Activated T-helper 2 cell treated with anti-CD3 and anti-CD28 coated beads, Interferon-gamma antibody, Interleukin-2, Interleukin-4, amounts not matched to agents 10 μg/mL and 5 μg/mL and 100 μg/mL, durations not matched to agents 14 hours and 24 hours and 36 hours (primary cell): ENCODE results near the gene FOXC2. TPM values are rescaled to one million over a fixed set of nuclear protein-coding genes. Genes with fewer than 3 reads are reported as not detected.
"Not testable (repeated sequence)": the region's sequence is repeated elsewhere in the genome, so short reads cannot be mapped to it uniquely, and the experiment has no call there.

Source experiments
- DNase-seq: peaks from one replicate; pipeline ENCODE4 v3.0.0; 2021; ENCODE audit warnings: low spot score
- H3K27ac Mint-ChIP-seq: one replicate; pipeline ENCODE4 v1.8.0; 2021; ENCODE audit warnings: mixed read lengths
- H3K27me3 Mint-ChIP-seq: one replicate; pipeline ENCODE4 v1.8.0; 2021; ENCODE audit warnings: low read depth, mixed read lengths
- H3K36me3 Mint-ChIP-seq: one replicate; pipeline ENCODE4 v1.8.0; 2021; ENCODE audit warnings: low read depth, mixed read lengths
- H3K4me1 Mint-ChIP-seq: one replicate; pipeline ENCODE4 v1.8.0; 2021; ENCODE audit warnings: low read depth, mixed read lengths
- H3K4me3 Mint-ChIP-seq: one replicate; pipeline ENCODE4 v1.8.0; 2021; ENCODE audit warnings: low read depth, mild to moderate bottlenecking, moderate library complexity, mixed read lengths
- H3K9me3 Mint-ChIP-seq: one replicate; pipeline ENCODE4 v1.8.0; 2021; ENCODE audit warnings: mixed read lengths
- intact Hi-C: fragments of 100-400 bp; cut with micrococcal nuclease; formaldehyde crosslinking; loops from one replicate; pipeline ENCODE4 v1.15.1; 2023
- total RNA-seq: library from RNA; stranded (reverse); gene quantifications from 2 replicates; pipeline ENCODE4 v1.2.3, GENCODE V29; 2022

Gene FOXC2
- total RNA-seq, 1 donor from 2014 or later: 0.07 TPM

DNA sequence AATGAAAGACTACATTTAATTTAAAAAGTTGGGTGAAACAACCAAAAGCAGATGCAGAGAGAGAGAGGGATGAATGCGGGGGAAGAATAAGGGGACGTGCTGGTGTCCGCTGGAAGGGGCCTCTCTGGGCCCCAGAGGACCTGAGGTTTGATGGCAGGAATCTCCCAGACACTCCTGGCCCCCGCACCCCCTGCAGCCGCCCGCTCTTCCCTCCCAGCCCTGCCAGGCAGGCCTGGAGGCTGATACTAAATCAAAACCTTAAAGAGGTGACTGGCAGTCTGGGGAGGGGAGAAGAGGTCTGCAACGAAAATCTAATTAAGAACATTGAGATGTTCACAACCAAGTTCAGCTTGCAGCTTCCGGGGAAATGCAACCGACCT, 14.2 kb downstream of the FOXC2 start:
- peaks cover 10% of the 10 kb centered on the region for H3K4me1 Mint-ChIP-seq
- no peak overlapping the region for H3K4me3 Mint-ChIP-seq

DNA sequence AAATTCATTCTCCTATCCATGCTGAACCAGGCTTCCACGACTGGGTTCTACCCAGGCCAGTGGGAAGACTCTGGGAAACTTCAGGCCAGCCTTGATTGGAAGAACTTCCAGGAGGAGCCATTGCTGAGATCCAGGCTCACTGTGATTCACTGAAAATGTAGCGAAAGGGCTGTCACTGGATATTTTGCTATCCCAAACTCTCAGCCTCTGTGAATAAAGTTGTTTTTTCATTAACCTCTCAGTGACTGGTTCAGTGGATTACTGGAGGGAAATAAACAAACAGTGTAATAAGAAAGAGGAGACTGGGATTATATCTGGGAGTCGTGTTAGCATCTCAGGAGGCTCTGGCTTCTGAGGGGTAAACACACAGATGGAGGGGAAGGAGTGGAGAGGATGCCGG, 14.8 kb downstream of the FOXC2 start:
- Mint-ChIP-seq H3K27ac (no peak overlapping the region), H3K9me3 (no peaks in the 10 kb centered on the region), H3K4me1 (peaks cover 6% of the 10 kb centered on the region), H3K27me3 (peaks cover 47% of the 10 kb centered on the region), H3K36me3 (no peaks in the 10 kb centered on the region), H3K4me3 (no peak overlapping the region)
- DNase-seq: no peak
- intact Hi-C loops: no loop called here

More for the DNA sequence above, 14.2 kb downstream of the FOXC2 start:
- intact Hi-C loops: no loop called here
- DNase-seq: no peak
- Mint-ChIP-seq H3K9me3 (no peaks in the 10 kb centered on the region), H3K27me3 (peaks cover 52% of the 10 kb centered on the region), H3K36me3 (no peaks in the 10 kb centered on the region), H3K27ac (no peak overlapping the region)

DNA sequence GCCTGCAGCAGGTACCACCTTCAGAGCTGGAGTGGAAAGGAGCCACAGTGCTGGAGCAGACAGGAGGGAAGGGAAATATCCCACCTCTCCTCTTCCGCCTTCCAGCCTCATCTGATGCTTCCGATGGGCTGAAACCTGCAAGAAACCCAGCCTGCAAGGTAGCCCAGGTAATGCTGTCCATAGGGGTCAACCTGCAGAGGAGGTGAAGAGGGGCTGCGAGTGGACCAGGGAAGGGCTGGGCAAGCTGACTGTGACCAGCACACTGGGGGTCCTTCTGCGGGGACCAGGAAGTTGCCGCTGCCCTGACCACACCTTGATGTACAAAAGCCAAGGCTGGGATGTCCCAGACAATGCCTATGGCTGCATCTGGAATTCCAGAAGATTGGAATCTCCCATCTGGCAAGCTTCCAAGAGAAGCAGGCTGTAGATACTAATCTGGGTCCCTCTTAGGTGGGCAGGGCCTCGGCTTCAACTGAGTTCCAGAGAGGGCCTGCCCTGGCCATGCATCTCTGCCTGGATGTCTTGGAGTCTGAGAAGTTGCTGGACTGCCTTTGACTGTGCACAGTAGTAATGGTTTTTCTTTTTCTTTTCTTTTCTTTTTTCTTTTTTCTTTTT, 17.5 kb downstream of the FOXC2 start:
- intact Hi-C loops: no loop called here
- Mint-ChIP-seq H3K4me1 (no peaks in the 10 kb centered on the region), H3K27me3 (peaks cover 27% of the 10 kb centered on the region), H3K36me3 (no peaks in the 10 kb centered on the region), H3K9me3 (no peaks in the 10 kb centered on the region), H3K4me3 (no peak overlapping the region), H3K27ac (no peak overlapping the region)
- no peak for DNase-seq

- H3K36me3 Mint-ChIP-seq: no peaks in the 10 kb centered on the region
- no peak overlapping the region for H3K4me3 Mint-ChIP-seq
Measured at GRCh38 chr16:86584726-86585721, 18.4 kb downstream of the FOXC2 start.

DNA sequence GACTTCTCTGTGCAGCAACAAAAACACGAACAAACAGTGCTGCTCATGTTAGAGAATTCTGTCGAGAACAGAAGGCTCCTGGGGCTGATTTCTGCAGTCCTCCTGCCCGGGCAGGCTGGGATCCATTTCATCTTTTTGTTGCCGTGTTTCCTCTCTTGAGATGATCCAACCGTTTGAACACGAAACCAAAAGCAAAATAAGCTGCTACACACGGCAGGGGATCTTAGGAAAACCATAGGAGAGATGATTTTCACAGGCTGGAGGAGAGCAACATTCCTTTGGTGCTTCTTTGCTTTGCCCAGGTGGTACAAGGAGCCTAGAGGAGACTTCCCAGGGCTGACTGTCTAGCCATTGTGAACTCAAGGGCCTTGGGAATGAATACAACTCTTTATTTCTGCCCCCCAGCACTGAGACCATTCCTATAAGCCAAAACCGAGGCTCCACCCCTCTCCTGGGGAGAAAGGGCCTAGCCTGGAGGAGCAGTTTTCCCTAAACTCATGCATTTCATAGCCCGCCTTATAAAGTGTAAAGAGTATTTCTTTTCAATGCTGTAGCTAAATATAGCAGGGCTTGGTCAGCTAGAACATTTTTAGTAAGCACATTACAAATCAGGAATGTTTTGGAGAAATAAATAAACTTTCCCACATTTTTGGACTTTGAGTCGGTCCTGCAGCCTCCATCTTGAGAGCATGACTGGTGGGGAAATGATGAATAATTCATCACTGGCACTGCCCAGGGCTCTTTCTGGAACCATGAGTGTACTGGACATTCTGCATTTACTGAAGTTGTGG, 19.4 kb downstream of the FOXC2 start:
- H3K9me3 Mint-ChIP-seq: no peaks in the 10 kb centered on the region
- H3K36me3 Mint-ChIP-seq: no peaks in the 10 kb centered on the region
- H3K4me1 Mint-ChIP-seq: no peaks in the 10 kb centered on the region
- no peak for DNase-seq
- intact Hi-C loops: no loop called here
- H3K27ac Mint-ChIP-seq: no peak overlapping the region
- peaks cover 13% of the 10 kb centered on the region for H3K27me3 Mint-ChIP-seq
- H3K4me3 Mint-ChIP-seq: no peak overlapping the region

More at GRCh38 chr16:86584726-86585721, 18.4 kb downstream of the FOXC2 start:
- H3K27ac Mint-ChIP-seq: no peak overlapping the region
- no peaks in the 10 kb centered on the region for H3K4me1 Mint-ChIP-seq
- H3K9me3 Mint-ChIP-seq: no peaks in the 10 kb centered on the region
- intact Hi-C loops: no loop called here
- DNase-seq: no peak
- H3K27me3 Mint-ChIP-seq: peaks cover 21% of the 10 kb centered on the region

GRCh38 chr16:86587487-86587886, 20.9 kb downstream of the FOXC2 start:
- H3K36me3 Mint-ChIP-seq: no peaks in the 10 kb centered on the region
- no peak for DNase-seq
- H3K4me3 Mint-ChIP-seq: no peak overlapping the region
- intact Hi-C loops: no loop called here
- peaks cover 8% of the 10 kb centered on the region for H3K27me3 Mint-ChIP-seq
- no peaks in the 10 kb centered on the region for H3K4me1 Mint-ChIP-seq
- H3K9me3 Mint-ChIP-seq: no peaks in the 10 kb centered on the region
- H3K27ac Mint-ChIP-seq: no peak overlapping the region

DNA sequence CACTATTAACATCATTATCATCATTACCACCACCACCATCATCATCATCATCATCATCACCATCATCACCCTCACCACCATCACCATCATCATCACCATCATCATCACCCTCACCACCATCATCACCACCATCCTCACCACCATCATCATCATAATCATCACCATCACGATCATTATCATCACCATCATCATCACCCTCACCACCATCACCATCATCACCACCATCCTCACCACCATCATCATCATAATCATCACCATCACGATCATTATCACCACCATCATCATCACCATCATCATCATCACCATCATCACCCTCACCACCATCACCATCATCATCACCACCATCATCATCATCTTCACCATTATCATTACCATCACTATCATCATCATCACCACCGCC, 21.3 kb downstream of the FOXC2 start:
- H3K4me1 Mint-ChIP-seq, H3K36me3 Mint-ChIP-seq, H3K27me3 Mint-ChIP-seq, H3K27ac Mint-ChIP-seq, intact Hi-C loops, H3K4me3 Mint-ChIP-seq, DNase-seq, H3K9me3 Mint-ChIP-seq: not testable (repeated sequence)

DNA sequence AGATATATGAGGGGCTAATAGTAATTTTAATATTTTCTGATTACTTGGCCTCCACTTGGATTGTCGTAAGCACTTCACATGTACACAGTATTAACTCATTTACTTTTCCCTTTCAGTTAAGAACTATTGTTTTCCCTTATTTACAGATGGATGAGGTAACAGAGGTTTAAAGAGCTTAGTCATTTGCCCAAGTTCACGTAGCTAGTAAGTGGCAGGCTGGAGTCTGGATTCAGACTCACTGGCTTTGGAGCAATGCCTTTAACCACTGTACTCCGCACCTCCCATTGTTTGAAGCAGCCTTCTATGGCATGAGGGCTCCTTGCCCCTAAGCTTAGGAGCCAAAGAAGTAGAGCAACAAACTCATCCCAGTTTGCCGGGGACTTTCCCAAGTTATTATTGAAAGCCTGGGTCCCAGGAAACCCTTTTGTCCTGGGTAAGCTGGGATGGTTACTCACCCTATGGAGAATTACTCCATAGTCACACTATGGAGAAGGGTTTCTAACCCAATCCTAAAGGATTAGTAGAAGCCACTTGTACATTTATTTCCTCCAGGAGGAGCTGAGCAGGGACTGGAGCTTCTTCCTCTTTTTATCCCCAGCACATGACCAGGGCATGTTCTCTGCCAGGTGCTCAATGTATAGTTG, 24.0 kb downstream of the FOXC2 start:
- Mint-ChIP-seq H3K27me3 (peaks cover 19% of the 10 kb centered on the region), H3K9me3 (no peaks in the 10 kb centered on the region), H3K4me3 (no peak overlapping the region), H3K27ac (no peak overlapping the region), H3K4me1 (peaks cover 7% of the 10 kb centered on the region), H3K36me3 (no peaks in the 10 kb centered on the region)
- intact Hi-C loops: no loop called here
- DNase-seq: no peak

DNA sequence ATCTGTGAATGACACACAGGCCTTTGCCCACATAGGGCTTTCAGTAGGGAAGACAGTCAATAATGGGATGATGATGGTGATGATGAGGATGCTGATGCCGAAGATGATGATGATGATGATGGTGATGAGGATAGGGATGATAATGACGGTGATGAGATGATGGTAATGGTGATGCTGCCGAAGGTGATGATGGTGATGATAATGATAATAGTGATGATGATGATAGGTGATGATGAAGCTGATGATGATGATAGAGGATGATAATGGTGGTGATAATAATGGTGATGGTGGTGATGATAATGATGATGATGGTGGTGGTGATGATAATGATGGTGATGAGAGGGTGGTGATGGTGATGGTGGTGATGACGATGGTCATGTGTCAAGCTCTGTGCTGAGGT, 24.6 kb downstream of the FOXC2 start:
- H3K36me3 Mint-ChIP-seq: no peaks in the 10 kb centered on the region
- intact Hi-C loops: no loop called here
- no peak overlapping the region for H3K4me3 Mint-ChIP-seq
- no peak overlapping the region for H3K27ac Mint-ChIP-seq
- H3K27me3 Mint-ChIP-seq: peaks cover 19% of the 10 kb centered on the region
- peaks cover 7% of the 10 kb centered on the region for H3K4me1 Mint-ChIP-seq
- no peak for DNase-seq
- no peaks in the 10 kb centered on the region for H3K9me3 Mint-ChIP-seq

GRCh38 chr16:86593913-86594620, 27.4 kb downstream of the FOXC2 start:
- H3K27ac Mint-ChIP-seq: no peak overlapping the region
- H3K4me3 Mint-ChIP-seq: no peak overlapping the region
- intact Hi-C loops: no loop called here
- H3K4me1 Mint-ChIP-seq: peaks cover 7% of the 10 kb centered on the region
- H3K27me3 Mint-ChIP-seq: peaks cover 30% of the 10 kb centered on the region
- no peak for DNase-seq
- no peaks in the 10 kb centered on the region for H3K9me3 Mint-ChIP-seq
- no peaks in the 10 kb centered on the region for H3K36me3 Mint-ChIP-seq

DNA sequence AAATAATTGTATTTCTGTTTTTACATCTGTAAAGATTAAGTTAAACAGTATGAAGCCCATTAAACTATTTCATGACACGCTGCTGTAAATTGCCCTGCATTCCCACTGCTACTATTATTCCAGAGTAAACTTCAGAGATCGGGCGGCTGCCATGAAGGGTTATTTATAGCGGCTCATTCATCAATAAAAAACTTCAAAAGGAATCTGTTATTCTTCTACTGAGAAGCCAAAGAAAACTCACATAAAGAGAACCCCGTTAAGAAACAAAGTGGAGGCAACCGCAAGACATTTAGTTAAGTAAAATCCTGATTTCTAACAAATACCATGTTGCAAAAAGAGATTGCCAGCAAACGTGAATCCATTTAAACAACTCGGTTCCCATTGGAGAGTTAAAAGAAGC, 28.1 kb downstream of the FOXC2 start:
- H3K27ac Mint-ChIP-seq: no peak overlapping the region
- no peaks in the 10 kb centered on the region for H3K9me3 Mint-ChIP-seq
- H3K36me3 Mint-ChIP-seq: no peaks in the 10 kb centered on the region
- H3K4me1 Mint-ChIP-seq: peaks cover 7% of the 10 kb centered on the region
- intact Hi-C loops: no loop called here
- DNase-seq: no peak
- no peak overlapping the region for H3K4me3 Mint-ChIP-seq
- peaks cover 33% of the 10 kb centered on the region for H3K27me3 Mint-ChIP-seq
